Large intestine (tissue), 3 donors: ENCODE measurements around the gene RSPO1. TPM values are rescaled to one million over a fixed set of nuclear protein-coding genes. Genes with fewer than 3 reads are reported as not detected.

Experiments used
- DNase-seq, 2 donors: peaks; one replicate each; pipeline versions ENCODE4 v3.0.0 to v3.0.0-alpha.2; 2013
- H3K27ac ChIP-seq: one replicate; pipeline ENCODE4 v1.5.1; 2013; ENCODE audit warnings: low read length
- H3K27me3 ChIP-seq: 2 replicates; pipeline ENCODE4 v1.6.1; 2013; ENCODE audit warnings: low read length; ENCODE audit not compliant: control insufficient read depth, insufficient read depth
- H3K36me3 ChIP-seq: 2 replicates; pipeline ENCODE4 v1.6.1; 2013; ENCODE audit warnings: low read length; ENCODE audit not compliant: control insufficient read depth, insufficient read depth
- H3K4me1 ChIP-seq: one replicate; pipeline ENCODE4 v1.6.1; 2013; ENCODE audit warnings: low read length; ENCODE audit not compliant: control insufficient read depth, insufficient read depth
- H3K4me3 ChIP-seq: one replicate; pipeline ENCODE4 v1.5.1; 2013; ENCODE audit warnings: low read length
- H3K9me3 ChIP-seq: one replicate; pipeline ENCODE4 v1.6.1; 2013; ENCODE audit warnings: mild to moderate bottlenecking, low read depth, low read length, moderate library complexity; ENCODE audit not compliant: control insufficient read depth
- WGBS: methylation state at CpG from one replicate; pipeline ENCODE4 v1.1.5; 2013; ENCODE audit warnings: low lambda C conversion rate; ENCODE audit not compliant: insufficient coverage; 5-methylcytosine and 5-hydroxymethylcytosine counted together
- polyA plus RNA-seq: library from polyadenylated mRNA; unstranded; fragments of 120-200 nt; gene quantifications from one replicate; pipeline ENCODE4 v1.2.1, GENCODE V29; 2013

The RSPO1 gene
- polyA plus RNA-seq, 1 donor: 2.2 TPM

DNA sequence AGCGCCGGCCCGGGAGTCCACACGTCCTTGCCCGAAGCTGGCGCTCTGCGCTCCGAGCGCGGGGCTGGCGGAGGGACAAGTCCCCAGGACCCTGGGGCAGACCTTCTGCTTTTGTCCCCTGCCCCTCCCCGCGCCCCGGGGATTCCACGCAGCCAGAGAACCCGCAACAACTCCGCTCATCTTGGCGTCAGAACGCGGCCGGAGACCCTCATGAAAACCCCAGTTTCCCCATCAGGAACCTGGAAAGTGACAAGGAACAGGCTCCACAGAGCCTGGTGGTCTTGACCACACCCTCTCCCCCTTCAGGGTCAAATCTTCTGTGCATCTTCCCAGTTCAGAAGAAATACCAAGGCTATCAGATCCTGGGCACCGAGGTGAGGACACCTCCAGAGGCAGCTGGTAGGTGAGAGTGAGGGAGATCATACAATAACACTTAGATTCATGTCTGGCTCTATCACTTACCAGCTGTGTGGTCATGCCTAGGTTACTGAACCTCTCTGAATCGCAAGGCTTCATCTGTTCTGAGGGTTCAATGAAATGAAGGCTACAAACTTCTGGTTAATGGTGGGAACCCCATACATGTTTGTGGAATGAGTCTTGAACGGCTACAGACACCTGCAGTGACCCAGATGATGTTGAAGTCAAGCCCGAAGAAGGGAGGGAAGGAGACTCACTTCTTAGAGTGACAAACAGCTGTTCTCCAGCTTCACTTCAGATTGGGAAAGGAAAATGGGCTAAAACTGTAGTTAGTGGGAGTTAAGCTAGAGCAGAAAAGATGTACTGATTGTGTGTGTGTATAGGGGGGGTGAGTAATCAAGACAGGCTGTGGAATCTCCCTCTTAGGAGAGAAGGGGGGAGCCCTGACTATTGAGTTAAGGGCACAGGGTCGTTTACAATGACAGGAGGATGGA, 555 bp upstream of the RSPO1 start:
- H3K36me3 ChIP-seq: no peaks in the 10 kb centered on the region
- H3K4me3 ChIP-seq: no peak overlapping the region
- 20% methylated on average over 1 of the region's 26 CpGs for WGBS
- H3K4me1 ChIP-seq: no peaks in the 10 kb centered on the region
- no peaks in the 10 kb centered on the region for H3K9me3 ChIP-seq
- DNase-seq: no peak
- peaks cover 87% of the 10 kb centered on the region for H3K27me3 ChIP-seq
- no peak overlapping the region for H3K27ac ChIP-seq

DNA sequence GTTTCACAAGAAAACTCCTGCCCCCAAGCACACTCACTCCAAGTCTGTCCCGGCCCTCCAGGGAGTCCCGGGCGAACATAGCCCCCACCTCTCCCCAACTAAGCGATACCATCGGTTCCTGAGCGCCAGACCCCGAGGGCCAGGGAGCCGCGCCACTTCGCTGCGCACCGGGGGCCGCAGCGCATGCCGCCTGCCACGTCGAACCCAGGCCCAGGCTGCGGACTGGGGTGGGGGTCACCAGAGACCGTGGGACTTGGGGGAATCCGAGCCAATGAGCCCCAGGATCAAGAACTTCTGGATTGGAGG, 801 bp downstream of the RSPO1 start:
- DNase-seq: no peak
- Histone ChIP-seq H3K4me1 (no peaks in the 10 kb centered on the region), H3K27me3 (peaks cover 93% of the 10 kb centered on the region), H3K27ac (no peak overlapping the region), H3K4me3 (no peak overlapping the region), H3K36me3 (no peaks in the 10 kb centered on the region), H3K9me3 (no peaks in the 10 kb centered on the region)
- WGBS: no CpG with 5 or more reads among the region's 20 CpGs

DNA sequence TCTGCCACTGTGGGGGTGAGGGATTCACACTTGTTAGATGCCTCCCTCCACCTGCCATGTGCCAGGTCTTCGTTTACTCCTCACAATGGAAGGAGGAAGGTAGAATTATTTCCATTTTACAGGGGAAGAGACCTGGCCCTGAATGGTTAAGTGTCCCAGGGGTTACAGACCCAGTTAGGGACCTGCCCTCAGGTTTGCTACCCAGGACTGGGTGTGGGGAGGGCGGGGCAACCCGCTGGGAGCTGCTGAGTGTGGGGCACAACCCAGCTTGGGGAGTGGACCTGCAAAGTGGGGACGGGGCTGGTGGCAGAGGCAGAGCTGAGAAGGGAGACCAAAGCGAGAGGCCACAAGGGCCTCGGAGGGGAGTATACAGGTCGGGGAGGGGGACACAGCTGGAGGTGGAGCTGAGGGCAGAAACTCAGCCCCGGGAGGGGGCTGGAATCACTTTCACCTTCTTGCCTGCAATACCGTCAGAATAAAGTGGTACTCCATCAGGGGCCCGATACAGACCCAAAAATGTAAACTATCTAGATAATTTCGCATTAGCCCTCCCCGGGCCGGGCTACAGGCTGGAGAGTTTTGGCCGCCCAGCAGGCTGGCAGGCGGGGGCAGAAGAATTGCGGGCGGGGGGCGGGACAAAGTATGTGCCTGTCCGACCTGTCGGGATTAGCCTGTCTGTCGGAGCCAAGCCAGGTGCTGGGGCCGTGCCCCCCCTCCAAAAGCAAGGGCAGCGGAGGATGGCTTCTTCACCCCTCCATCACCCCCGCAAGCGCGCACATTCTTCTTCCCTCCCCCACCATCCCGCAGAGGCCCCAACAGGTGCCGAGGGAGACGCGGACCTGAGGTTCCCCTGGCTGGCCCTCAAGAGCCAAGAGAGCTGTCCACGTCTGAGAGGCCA, 1.4 kb downstream of the RSPO1 start:
- Histone ChIP-seq H3K36me3 (no peaks in the 10 kb centered on the region), H3K4me1 (no peaks in the 10 kb centered on the region), H3K9me3 (no peaks in the 10 kb centered on the region), H3K27me3 (peaks cover 92% of the 10 kb centered on the region), H3K27ac (no peak overlapping the region), H3K4me3 (no peak overlapping the region)
- no peak for DNase-seq
- WGBS: no CpG with 5 or more reads among the region's 31 CpGs

DNA sequence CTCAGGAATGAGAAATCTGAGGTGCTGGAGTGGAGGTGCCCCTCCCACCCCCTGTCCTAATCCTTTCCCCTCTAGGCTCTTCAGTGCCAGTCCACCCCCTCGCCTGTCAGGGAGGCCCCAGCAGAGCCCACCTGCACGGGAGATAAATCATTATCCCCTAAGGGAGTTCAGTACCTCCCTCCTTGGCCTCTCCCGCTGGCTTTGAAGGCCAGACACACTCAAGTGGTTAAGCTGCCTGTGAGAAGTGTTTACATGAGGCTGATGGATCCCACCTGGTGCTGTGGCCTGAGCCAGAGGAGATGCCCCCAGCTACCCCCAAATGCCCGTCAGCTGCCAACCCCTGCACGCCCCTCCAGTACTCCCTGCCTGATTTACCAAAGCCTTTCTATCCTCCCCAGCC, 3.7 kb downstream of the RSPO1 start:
- no peak overlapping the region for H3K27ac ChIP-seq

DNA sequence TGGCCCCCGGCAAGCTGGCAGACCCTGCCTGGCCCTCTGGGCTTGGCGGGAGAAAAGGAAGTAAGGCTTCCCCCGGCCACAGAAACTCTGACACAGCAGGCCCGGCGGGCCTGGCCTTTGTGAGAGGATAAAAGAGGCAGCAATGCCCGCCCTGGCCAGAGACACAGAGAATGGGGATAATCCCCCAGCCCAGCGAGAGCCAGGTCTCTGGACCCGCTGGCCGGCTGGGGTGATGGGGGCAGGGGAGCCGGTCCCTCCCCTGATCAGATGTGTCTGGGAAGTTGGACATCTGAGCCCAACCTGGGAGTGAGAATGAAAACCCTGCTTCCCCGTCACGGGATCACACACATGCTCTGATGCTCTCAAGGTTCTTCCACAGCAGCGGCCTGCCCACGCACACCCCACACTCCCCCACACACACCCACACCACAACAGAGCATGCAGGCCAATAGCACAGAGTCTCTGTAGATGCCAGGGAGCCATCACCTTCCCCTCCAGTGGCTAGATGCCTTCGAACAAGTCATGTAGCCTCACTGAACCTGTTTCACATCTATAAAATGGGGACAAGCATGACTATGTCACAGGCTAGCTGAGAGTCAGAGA, 4.2 kb downstream of the RSPO1 start:
- Histone ChIP-seq H3K36me3 (no peaks in the 10 kb centered on the region), H3K27ac (no peak overlapping the region), H3K4me3 (no peak overlapping the region), H3K9me3 (no peaks in the 10 kb centered on the region), H3K27me3 (peaks cover 80% of the 10 kb centered on the region), H3K4me1 (no peaks in the 10 kb centered on the region)
- no peak for DNase-seq
- no CpG with 5 or more reads among the region's 15 CpGs for WGBS

More for the DNA sequence above, 3.7 kb downstream of the RSPO1 start:
- Histone ChIP-seq H3K9me3 (no peaks in the 10 kb centered on the region), H3K36me3 (no peaks in the 10 kb centered on the region), H3K4me3 (no peak overlapping the region), H3K4me1 (no peaks in the 10 kb centered on the region), H3K27me3 (peaks cover 85% of the 10 kb centered on the region)
- WGBS: no CpG with 5 or more reads among the region's 5 CpGs
- no peak for DNase-seq

DNA sequence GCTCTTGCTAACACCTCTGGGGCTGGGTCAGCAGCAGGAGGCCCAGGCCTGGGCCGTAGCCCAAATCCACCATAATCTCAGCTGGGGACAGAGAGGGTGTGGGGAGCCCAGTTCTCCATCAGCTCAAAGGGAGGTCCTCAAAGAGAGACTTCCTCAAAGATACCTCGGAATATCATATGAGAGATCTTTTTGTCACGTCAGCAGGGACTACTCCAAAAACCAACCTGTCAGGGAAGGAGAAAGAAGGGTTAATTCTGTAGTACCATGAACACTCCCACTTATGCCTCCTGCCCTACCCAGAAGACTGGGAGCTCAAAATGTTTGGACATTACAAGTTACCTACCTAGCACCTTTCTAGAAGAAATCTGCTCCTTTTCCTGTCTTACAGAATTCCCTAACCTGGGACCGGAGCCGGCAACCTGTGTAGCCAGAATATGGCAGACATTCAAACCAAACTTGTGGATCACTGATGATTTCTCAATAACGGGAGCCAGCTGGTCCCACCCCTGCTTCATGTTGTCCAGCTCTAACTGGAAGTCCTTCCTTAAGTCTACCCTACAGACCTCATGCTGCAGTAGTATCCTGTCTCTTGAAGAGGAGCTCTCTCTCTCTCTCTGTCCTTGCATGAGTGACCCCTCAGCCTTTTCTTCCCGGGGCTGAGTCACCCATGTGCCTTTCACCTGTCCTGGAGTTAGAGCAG, 4.8 kb downstream of the RSPO1 start:
- H3K27ac ChIP-seq: no peak overlapping the region
- no CpG with 5 or more reads among the region's 7 CpGs for WGBS
- no peak for DNase-seq
- H3K27me3 ChIP-seq: peaks cover 80% of the 10 kb centered on the region
- H3K36me3 ChIP-seq: no peaks in the 10 kb centered on the region
- H3K4me1 ChIP-seq: no peaks in the 10 kb centered on the region
- no peak overlapping the region for H3K4me3 ChIP-seq
- H3K9me3 ChIP-seq: no peaks in the 10 kb centered on the region

DNA sequence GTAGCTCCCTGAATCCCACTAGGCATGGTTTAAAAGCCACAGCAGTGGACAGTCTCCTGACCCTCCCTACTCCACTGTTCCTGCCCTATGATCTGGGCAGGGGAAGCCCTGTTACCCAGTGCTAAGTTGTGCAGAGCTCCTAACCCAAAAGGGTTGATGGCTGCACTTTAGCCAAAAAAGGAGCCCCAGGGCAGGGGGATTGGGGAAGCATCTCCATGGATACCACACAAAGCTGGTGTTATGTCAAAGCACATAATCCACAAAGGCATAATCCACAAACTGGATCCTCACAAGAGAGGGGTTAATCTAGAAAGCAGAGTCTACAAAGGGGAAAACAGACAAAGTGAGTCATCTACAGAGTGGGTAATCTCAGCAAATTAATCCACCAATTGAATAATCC, 5.7 kb downstream of the RSPO1 start:
- H3K4me1 ChIP-seq: no peaks in the 10 kb centered on the region
- H3K36me3 ChIP-seq: no peaks in the 10 kb centered on the region
- H3K4me3 ChIP-seq: no peak overlapping the region
- H3K27ac ChIP-seq: no peak overlapping the region
- no peak for DNase-seq
- peaks cover 77% of the 10 kb centered on the region for H3K27me3 ChIP-seq
- no peaks in the 10 kb centered on the region for H3K9me3 ChIP-seq

DNA sequence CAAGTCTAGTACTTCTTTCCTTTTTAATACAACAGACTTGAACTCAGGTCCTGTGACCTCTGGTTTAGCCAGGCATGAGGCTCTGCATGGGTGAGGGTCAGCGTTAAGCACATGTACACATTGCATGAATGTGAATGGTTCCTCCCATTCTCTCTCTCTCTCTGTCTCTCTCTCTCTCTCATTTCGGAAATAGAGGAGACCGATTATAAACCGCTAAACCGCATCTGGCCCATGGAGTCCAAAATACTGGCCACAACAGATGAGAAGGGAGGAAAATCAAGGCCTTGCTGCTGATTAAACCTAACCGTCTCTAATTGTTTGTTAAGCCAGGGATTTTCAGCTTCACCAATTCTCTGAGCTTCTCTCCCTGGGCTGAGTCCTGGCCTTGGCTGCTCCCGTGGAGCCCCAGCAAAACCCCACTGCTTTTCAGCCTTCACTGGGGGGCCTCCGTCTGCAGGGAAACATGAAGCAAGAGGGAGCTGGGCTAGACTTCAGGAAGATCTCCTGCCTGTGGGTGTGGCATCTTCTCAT, 6.6 kb downstream of the RSPO1 start:
- no CpG with 5 or more reads among the region's 8 CpGs for WGBS
- DNase-seq: no peak
- Histone ChIP-seq H3K9me3 (no peaks in the 10 kb centered on the region), H3K27ac (no peak overlapping the region), H3K27me3 (peaks cover 70% of the 10 kb centered on the region), H3K4me3 (no peak overlapping the region), H3K4me1 (no peaks in the 10 kb centered on the region), H3K36me3 (no peaks in the 10 kb centered on the region)

DNA sequence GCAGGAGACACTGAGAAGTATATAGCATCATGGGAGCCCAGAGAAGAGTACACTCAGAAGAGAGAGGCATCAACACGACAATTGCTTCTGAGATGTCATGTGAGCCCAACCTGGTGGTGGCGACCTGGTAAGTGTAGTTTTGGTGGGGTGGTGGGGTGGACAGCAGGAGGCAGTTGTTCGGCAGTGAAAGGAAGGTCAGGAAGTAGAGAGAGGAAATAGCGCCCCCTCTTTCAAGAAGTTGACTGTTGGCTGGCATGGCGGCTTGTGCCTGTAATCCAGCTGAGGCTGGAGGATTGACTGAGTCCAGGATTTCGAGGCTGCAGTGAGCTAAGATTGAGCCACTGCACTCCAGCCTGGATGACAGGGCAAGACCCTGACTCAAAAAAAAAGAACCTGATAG, 12.6 kb downstream of the RSPO1 start:
- no peaks in the 10 kb centered on the region for H3K4me1 ChIP-seq
- no peak overlapping the region for H3K4me3 ChIP-seq
- H3K27me3 ChIP-seq: peaks cover 33% of the 10 kb centered on the region
- no peaks in the 10 kb centered on the region for H3K9me3 ChIP-seq
- WGBS: no CpG with 5 or more reads among the region's 6 CpGs
- no peaks in the 10 kb centered on the region for H3K36me3 ChIP-seq
- no peak overlapping the region for H3K27ac ChIP-seq
- DNase-seq: no peak
